HL-60 (cell line): ENCODE measurements around the gene TRIM43.
"Not testable (repeated sequence)": the region's sequence is repeated elsewhere in the genome, so short reads cannot be mapped to it uniquely, and the experiment has no call there.

Experiments used
- GABPA ChIP-seq: IDR thresholded peaks from 2 replicates; pipeline ENCODE4 v1.6.1; 2012; ENCODE audit warnings: low read depth
- POLR2AphosphoS5 ChIP-seq: IDR thresholded peaks from 2 replicates; pipeline ENCODE4 v1.6.1; 2012; ENCODE audit warnings: low read depth
- TF ChIP-seq, protein P1 (sequence below): IDR thresholded peaks from one replicate; pipeline ENCODE4 v1.5.1; 2011; ENCODE audit warnings: low read length, control low read depth, inconsistent platforms; ENCODE audit not compliant: insufficient read depth
- TF ChIP-seq, protein P2 (sequence below): IDR thresholded peaks from 2 replicates; pipeline ENCODE4 v1.6.1; 2012; ENCODE audit warnings: low read depth; ENCODE audit not compliant: insufficient replicate concordance

DNA sequence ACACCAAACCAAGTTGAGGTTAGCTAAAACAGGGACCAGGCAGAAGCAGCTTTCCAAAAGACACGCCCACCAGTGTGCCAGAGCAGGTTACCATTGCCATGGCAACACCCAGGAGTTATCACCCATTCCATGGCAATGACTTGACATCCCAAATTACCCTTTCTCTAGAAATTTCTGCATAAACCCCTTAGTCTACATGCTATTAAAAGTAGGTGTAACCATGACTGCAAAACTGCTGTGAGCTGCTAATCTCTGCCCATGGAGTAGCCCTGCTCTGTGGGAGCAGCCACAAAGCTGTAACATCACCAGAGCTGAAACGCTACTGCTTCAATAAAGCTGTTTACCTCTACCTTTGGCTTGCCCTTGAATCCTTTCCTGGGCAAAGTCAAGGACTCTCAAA is 18.0 kb downstream of the TRIM43 start:
- TF ChIP-seq, protein P1, sequence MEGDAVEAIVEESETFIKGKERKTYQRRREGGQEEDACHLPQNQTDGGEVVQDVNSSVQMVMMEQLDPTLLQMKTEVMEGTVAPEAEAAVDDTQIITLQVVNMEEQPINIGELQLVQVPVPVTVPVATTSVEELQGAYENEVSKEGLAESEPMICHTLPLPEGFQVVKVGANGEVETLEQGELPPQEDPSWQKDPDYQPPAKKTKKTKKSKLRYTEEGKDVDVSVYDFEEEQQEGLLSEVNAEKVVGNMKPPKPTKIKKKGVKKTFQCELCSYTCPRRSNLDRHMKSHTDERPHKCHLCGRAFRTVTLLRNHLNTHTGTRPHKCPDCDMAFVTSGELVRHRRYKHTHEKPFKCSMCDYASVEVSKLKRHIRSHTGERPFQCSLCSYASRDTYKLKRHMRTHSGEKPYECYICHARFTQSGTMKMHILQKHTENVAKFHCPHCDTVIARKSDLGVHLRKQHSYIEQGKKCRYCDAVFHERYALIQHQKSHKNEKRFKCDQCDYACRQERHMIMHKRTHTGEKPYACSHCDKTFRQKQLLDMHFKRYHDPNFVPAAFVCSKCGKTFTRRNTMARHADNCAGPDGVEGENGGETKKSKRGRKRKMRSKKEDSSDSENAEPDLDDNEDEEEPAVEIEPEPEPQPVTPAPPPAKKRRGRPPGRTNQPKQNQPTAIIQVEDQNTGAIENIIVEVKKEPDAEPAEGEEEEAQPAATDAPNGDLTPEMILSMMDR = not testable (repeated sequence)
- TF ChIP-seq, protein P2, sequence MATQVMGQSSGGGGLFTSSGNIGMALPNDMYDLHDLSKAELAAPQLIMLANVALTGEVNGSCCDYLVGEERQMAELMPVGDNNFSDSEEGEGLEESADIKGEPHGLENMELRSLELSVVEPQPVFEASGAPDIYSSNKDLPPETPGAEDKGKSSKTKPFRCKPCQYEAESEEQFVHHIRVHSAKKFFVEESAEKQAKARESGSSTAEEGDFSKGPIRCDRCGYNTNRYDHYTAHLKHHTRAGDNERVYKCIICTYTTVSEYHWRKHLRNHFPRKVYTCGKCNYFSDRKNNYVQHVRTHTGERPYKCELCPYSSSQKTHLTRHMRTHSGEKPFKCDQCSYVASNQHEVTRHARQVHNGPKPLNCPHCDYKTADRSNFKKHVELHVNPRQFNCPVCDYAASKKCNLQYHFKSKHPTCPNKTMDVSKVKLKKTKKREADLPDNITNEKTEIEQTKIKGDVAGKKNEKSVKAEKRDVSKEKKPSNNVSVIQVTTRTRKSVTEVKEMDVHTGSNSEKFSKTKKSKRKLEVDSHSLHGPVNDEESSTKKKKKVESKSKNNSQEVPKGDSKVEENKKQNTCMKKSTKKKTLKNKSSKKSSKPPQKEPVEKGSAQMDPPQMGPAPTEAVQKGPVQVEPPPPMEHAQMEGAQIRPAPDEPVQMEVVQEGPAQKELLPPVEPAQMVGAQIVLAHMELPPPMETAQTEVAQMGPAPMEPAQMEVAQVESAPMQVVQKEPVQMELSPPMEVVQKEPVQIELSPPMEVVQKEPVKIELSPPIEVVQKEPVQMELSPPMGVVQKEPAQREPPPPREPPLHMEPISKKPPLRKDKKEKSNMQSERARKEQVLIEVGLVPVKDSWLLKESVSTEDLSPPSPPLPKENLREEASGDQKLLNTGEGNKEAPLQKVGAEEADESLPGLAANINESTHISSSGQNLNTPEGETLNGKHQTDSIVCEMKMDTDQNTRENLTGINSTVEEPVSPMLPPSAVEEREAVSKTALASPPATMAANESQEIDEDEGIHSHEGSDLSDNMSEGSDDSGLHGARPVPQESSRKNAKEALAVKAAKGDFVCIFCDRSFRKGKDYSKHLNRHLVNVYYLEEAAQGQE = not testable (repeated sequence)
- not testable (repeated sequence) for TF ChIP-seq POLR2AphosphoS5, GABPA
